IPS DF 6.9 (cell line): ENCODE measurements around the gene ZPR1.
"Not testable (repeated sequence)": the region's sequence is repeated elsewhere in the genome, so short reads cannot be mapped to it uniquely, and the experiment has no call there.

Experiments used
- DNase-seq: peaks from one replicate; pipeline ENCODE4 v3.0.0-alpha.2; 2013; ENCODE audit warnings: low read depth, low spot score
- H3K27ac ChIP-seq: one replicate; pipeline ENCODE4 v1.5.1; 2013; ENCODE audit warnings: low read length, control low read depth
- H3K27me3 ChIP-seq: 2 replicates; pipeline ENCODE4 v1.6.1; 2013; ENCODE audit warnings: mild to moderate bottlenecking, low read length; ENCODE audit not compliant: control insufficient read depth, insufficient read depth
- H3K36me3 ChIP-seq: 2 replicates; pipeline ENCODE4 v1.6.1; 2013; ENCODE audit warnings: low read length; ENCODE audit not compliant: control insufficient read depth, insufficient read depth
- H3K4me1 ChIP-seq: 2 replicates; pipeline ENCODE4 v1.6.1; 2013; ENCODE audit warnings: low read length; ENCODE audit not compliant: control insufficient read depth, insufficient read depth
- H3K4me3 ChIP-seq: 2 replicates; pipeline ENCODE4 v1.5.1; 2013; ENCODE audit warnings: mild to moderate bottlenecking, low read length
- H3K9me3 ChIP-seq: 2 replicates; pipeline ENCODE4 v1.6.1; 2013; ENCODE audit warnings: low read length, inconsistent platforms; ENCODE audit not compliant: control insufficient read depth, insufficient read depth
- WGBS: extraction: QIAGEN DNeasy Blood & Tissue Kit; methylation state at CpG from one replicate; pipeline ENCODE4 v1.1.7; 2013; ENCODE audit warnings: mixed read lengths, missing lambda C conversion rate; ENCODE audit not compliant: insufficient read length, insufficient coverage; 5-methylcytosine and 5-hydroxymethylcytosine counted together

Gene ZPR1

GRCh38 chr11:116762132-116762531 lies 25.7 kb downstream of the ZPR1 start:
- H3K27ac ChIP-seq: no peak overlapping the region
- peaks cover 7% of the 10 kb centered on the region; the same call in 1 of the 2 replicates for H3K36me3 ChIP-seq
- no peaks in the 10 kb centered on the region for H3K9me3 ChIP-seq
- H3K27me3 ChIP-seq: no peaks in the 10 kb centered on the region
- no peak overlapping the region for H3K4me3 ChIP-seq
- H3K4me1 ChIP-seq: no peaks in the 10 kb centered on the region
- DNase-seq: no peak
- WGBS: 100% methylated on average over 1 of the region's 2 CpGs

DNA sequence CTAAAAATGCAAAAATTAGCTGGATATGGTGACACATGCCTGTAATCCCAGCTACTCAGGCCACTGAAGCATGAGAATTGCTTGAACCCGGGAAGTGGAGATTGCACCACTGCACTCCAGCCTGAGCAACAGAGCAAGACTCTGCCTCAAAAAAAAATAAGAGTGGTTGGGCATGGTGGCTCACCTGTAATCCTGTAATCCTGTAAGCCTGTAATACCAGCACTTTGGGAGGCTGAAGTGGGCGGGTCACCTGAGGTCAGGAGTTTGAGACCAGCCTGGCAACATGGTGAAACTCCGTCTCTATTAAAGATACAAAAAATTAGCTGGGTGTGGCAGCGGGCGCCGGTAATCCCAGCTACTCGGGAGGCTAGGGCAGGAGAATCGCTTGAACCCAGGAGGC lies 31.8 kb downstream of the ZPR1 start:
- not testable (repeated sequence) for H3K9me3 ChIP-seq, H3K4me1 ChIP-seq, DNase-seq, H3K4me3 ChIP-seq, H3K27ac ChIP-seq, H3K27me3 ChIP-seq
- peaks cover 14% of the 10 kb centered on the region; the same call in 1 of the 2 replicates for H3K36me3 ChIP-seq
- WGBS: no CpG with 5 or more reads among the region's 8 CpGs

DNA sequence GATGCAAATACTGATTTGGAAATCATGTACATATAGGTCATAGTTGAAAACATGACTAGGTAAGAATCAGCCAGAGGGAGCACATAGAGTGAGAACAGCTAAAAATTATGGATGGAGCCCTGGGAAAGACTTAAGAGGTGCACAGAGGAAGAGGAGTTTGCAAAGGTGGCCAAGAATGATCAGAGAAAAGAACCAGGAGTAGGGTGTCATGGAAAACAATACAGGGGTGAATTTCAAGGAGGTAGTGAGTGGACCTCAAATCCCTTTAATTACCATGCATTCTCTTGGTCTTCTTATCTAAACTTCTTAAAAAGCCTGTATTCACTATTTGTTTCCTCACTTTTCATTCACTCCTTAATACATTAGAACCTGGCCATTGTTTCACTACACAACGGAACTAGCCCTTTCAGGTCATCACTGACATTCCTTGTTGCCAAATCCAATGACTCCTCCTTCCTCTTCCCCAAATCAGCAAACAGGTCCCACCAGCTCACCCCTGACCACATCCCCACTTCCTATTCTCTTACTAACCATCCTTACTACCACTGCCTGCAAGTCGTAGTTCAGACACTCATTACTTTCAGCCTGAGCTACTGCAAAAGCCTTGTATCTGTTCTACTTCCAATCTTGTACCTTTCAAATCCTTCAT lies 37.6 kb downstream of the ZPR1 start:
- no peak overlapping the region for H3K4me3 ChIP-seq
- no peak overlapping the region for H3K27ac ChIP-seq
- H3K9me3 ChIP-seq: no peaks in the 10 kb centered on the region
- WGBS: no CpG with 5 or more reads among the region's 2 CpGs
- H3K4me1 ChIP-seq: no peaks in the 10 kb centered on the region
- H3K27me3 ChIP-seq: no peaks in the 10 kb centered on the region
- no peaks in the 10 kb centered on the region; the same call in 1 of the 2 replicates for H3K36me3 ChIP-seq
- DNase-seq: no peak

DNA sequence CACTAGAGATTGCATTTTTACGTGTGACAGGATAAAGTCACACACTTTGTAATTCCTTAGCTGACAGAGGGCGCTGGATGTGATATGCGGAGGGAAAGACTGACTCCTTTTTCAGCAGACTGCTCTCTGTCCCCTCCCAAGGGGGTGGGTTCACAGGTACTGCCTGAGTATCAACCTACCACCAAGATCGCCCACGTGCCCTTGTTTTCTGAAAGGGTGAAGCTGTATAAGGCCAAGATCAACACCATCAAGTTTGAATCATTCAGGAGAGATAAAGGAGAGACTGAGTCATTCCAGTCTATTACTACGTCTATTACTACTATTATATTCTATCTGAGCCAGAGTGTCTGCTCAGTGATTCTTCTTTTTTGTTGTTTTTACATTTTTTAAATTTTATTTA lies 45.7 kb downstream of the ZPR1 start:
- H3K27ac ChIP-seq: no peak overlapping the region
- WGBS: no CpG with 5 or more reads among the region's 6 CpGs
- H3K4me1 ChIP-seq: no peaks in the 10 kb centered on the region
- no peak overlapping the region for H3K4me3 ChIP-seq
- no peaks in the 10 kb centered on the region for H3K27me3 ChIP-seq
- no peaks in the 10 kb centered on the region for H3K9me3 ChIP-seq
- no peaks in the 10 kb centered on the region for H3K36me3 ChIP-seq
- DNase-seq: no peak

GRCh38 chr11:116740741-116741140 lies 47.1 kb downstream of the ZPR1 start:
- H3K9me3 ChIP-seq: no peaks in the 10 kb centered on the region
- no peaks in the 10 kb centered on the region for H3K4me1 ChIP-seq
- H3K4me3 ChIP-seq: no peak overlapping the region
- H3K27ac ChIP-seq: no peak overlapping the region
- DNase-seq: no peak
- H3K36me3 ChIP-seq: no peaks in the 10 kb centered on the region
- H3K27me3 ChIP-seq: no peaks in the 10 kb centered on the region
- WGBS: no CpG with 5 or more reads among the region's 4 CpGs

DNA sequence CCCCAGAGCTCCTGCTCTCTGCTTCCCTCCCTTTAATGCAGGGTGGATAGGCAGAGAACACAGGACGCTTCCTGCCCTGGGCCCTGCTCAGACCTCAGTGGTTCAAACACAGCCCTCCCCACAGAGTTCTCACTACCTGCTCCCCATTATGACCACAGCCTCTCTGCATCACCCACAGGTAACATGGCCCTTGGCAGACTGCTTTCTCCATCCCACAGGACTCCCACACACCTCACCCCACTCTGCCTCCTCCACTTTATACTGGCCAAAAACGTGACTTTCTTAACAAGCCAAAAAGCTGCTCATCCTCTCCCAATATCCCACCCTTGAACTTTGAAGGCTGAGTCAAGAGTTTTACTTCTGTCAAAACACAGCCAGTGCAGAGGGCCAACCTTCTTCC lies 48.8 kb downstream of the ZPR1 start:
- H3K27ac ChIP-seq: no peak overlapping the region
- H3K9me3 ChIP-seq: no peaks in the 10 kb centered on the region
- DNase-seq: no peak
- H3K4me3 ChIP-seq: no peak overlapping the region
- H3K4me1 ChIP-seq: no peaks in the 10 kb centered on the region
- no peaks in the 10 kb centered on the region for H3K27me3 ChIP-seq
- WGBS: no CpG with 5 or more reads among the region's 2 CpGs
- no peaks in the 10 kb centered on the region for H3K36me3 ChIP-seq

- Histone ChIP-seq H3K4me1 (no peaks in the 10 kb centered on the region), H3K36me3 (no peaks in the 10 kb centered on the region), H3K4me3 (no peak overlapping the region), H3K27ac (no peak overlapping the region), H3K27me3 (no peaks in the 10 kb centered on the region), H3K9me3 (no peaks in the 10 kb centered on the region)
- DNase-seq: no peak
- no CpG with 5 or more reads among the region's 3 CpGs for WGBS
These were observed 51.1 kb downstream of the ZPR1 start for GRCh38 chr11:116736763-116737162.

DNA sequence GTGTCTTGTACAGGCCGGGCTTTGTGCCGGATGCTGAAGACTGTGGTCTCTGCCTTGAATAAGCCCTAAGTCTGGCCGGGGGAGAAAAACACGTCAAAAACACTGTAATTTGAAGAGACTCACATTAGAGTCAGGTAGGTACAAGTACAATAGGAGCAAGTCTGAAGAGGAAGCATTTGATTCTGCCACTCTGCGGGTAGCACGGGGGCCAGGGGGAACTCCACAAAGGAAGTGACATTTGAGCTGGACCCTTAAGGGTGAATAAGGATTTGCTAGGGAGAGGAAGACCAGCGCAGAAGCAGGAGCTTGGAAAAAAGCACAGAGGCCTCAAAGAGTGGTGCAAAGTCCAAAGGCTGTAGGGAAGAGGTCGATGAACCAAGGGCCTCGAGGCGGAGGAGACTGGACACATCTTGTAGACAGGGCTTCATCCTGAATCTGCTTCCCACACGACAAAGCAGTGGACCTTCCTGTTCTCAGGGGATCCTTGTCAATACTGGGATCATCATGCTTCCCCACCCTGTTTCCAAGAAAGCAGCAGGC lies 53.8 kb downstream of the ZPR1 start:
- H3K27me3 ChIP-seq: no peaks in the 10 kb centered on the region
- WGBS: no CpG with 5 or more reads among the region's 11 CpGs
- no peak for DNase-seq
- H3K27ac ChIP-seq: no peak overlapping the region
- H3K36me3 ChIP-seq: no peaks in the 10 kb centered on the region
- H3K4me3 ChIP-seq: no peak overlapping the region
- no peaks in the 10 kb centered on the region for H3K9me3 ChIP-seq
- peaks cover 6% of the 10 kb centered on the region; the same call in 1 of the 2 replicates for H3K4me1 ChIP-seq

GRCh38 chr11:116733043-116733755 lies 54.6 kb downstream of the ZPR1 start:
- Histone ChIP-seq H3K27me3 (no peaks in the 10 kb centered on the region), H3K9me3 (no peaks in the 10 kb centered on the region), H3K4me1 (peaks cover 6% of the 10 kb centered on the region; the same call in 1 of the 2 replicates), H3K27ac (no peak overlapping the region), H3K36me3 (no peaks in the 10 kb centered on the region), H3K4me3 (no peak overlapping the region)
- WGBS: no CpG with 5 or more reads among the region's 10 CpGs
- DNase-seq: no peak

DNA sequence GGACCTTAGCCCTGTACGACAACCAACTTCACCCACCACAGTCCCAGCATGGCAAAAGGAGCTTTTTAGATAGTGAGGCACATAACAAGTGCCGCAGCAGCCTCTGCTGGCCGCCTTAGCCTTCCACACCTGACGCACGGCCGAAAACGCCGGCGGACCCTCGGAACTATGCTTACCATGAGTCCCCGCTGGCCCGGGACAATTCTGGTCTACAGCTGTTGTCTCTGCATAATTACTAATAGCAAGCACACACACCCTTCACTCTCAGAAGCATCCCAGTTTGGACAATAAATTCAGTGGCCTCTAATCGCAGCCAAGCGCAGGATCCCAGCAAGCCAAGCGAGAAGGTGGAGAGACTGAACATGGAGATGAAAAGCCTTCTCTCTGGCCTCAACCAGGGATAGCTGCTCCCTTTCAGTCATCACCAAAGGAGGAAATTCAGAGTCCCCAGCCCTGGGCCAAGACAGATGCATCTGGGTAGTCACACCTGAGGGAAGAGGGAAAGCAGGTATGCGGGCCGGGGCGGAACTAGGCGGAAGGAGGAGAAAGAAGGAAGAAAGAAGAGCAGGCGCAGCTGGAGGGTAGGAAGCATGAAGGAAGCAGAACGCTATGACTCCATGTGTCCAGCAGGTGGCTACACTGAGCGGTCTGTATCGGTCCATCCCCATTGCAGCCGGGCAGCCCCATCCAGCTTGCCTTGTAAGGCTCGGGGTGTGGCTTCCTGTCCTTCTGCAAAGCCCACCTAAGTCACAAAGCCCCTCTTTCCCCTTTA lies 55.4 kb downstream of the ZPR1 start:
- Histone ChIP-seq H3K27ac (no peak overlapping the region), H3K4me3 (peak overlapping the region; percentile 19; the same call in 1 of the 2 replicates), H3K27me3 (no peaks in the 10 kb centered on the region), H3K9me3 (no peaks in the 10 kb centered on the region), H3K36me3 (no peaks in the 10 kb centered on the region), H3K4me1 (peaks cover 6% of the 10 kb centered on the region; the same call in 1 of the 2 replicates)
- peak; percentile 92 for DNase-seq
- no CpG with 5 or more reads among the region's 25 CpGs for WGBS
